NCI-H146 (cell line): ENCODE data around the gene TNFRSF12A.

Source experiments
- DNase-seq: peaks from one replicate; lab custom pipeline; 2025; lab: John Stamatoyannopoulos, UW

The TNFRSF12A gene

GRCh38 chr16:3012828-3013420, 7.2 kb upstream of the TNFRSF12A start, which contains the start of gene CLDN9:
Gene CLDN9 (plus strand): TSS chr16:3012923. CDS start chr16:3013363, 440 bp downstream.
- peak; percentile 90 for DNase-seq

- no peak for DNase-seq
Measured at GRCh38 chr16:3013491-3013951, 6.6 kb upstream of the TNFRSF12A start.

GRCh38 chr16:3013998-3014690, 6.0 kb upstream of the TNFRSF12A start:
- no peak for DNase-seq

GRCh38 chr16:3014971-3015370, 5.2 kb upstream of the TNFRSF12A start:
- no peak for DNase-seq

GRCh38 chr16:3015865-3016521, 4.2 kb upstream of the TNFRSF12A start:
- DNase-seq = no peak

- no peak for DNase-seq
Measured at GRCh38 chr16:3017344-3017743, 2.8 kb upstream of the TNFRSF12A start.

GRCh38 chr16:3017794-3018506, 2.2 kb upstream of the TNFRSF12A start, which contains the start of gene CLDN6:
Gene CLDN6 (minus strand): TSS chr16:3018183. CDS start chr16:3016021, 2,162 bp downstream.
- DNase-seq = no peak

GRCh38 chr16:3019594-3020246, 448 bp upstream of the TNFRSF12A start:
- DNase-seq = no peak

GRCh38 chr16:3020604-3021448, 658 bp downstream of the TNFRSF12A start:
- no peak for DNase-seq

GRCh38 chr16:3021449-3022207, 1.5 kb downstream of the TNFRSF12A start:
- peak; percentile 65 for DNase-seq

GRCh38 chr16:3022208-3022683, 2.1 kb downstream of the TNFRSF12A start:
- no peak for DNase-seq

- no peak for DNase-seq
Measured at GRCh38 chr16:3022684-3023414, 2.7 kb downstream of the TNFRSF12A start.

GRCh38 chr16:3023415-3023668, 3.2 kb downstream of the TNFRSF12A start:
- no peak for DNase-seq

GRCh38 chr16:3023669-3024478, 3.7 kb downstream of the TNFRSF12A start, which contains the start of the genes HCFC1R1 and THOC6:
Gene HCFC1R1 (minus strand): TSS chr16:3023942. CDS start chr16:3023941, 1 bp downstream.
Gene THOC6 (plus strand): TSS chr16:3024035. CDS start chr16:3024327, 292 bp downstream.
- DNase-seq = peak; percentile 98

GRCh38 chr16:3025032-3026002, 5.1 kb downstream of the TNFRSF12A start:
- no peak for DNase-seq

GRCh38 chr16:3026003-3026378, 5.8 kb downstream of the TNFRSF12A start:
- no peak for DNase-seq
